ENCODE results near the gene LRRC37B. TPM values are rescaled to one million over a fixed set of nuclear protein-coding genes. Genes with fewer than 3 reads are reported as not detected.
"Not testable (repeated sequence)": the region's sequence is repeated elsewhere in the genome, so short reads cannot be mapped to it uniquely, and the experiment has no call there.

Gene LRRC37B
- total RNA-seq, 4 donors from 2014 or later: 3.8 to 7.9 (median 5.6) TPM

DNA sequence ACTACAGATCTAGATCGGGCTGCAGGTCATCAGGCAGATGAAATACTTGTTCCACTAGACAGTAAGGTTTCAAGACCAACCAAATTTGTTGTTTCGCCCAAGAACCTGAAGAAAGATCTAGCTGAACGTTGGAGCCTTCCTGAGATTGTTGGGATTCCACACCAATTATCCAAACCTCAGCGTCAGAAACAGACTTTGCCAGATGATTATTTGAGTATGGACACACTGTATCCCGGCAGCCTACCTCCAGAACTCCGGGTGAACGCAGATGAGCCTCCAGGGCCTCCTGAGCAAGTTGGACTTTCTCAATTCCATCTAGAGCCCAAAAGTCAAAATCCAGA is 14.4 kb downstream of the LRRC37B start:
- no peak for DNase-seq
- H3K9me3 ChIP-seq: no peaks in the 10 kb centered on the region
- no peaks in the 10 kb centered on the region for H3K36me3 ChIP-seq
- no peak for ATAC-seq
- H3K4me3 ChIP-seq: no peak overlapping the region
- in situ Hi-C loops (cut with MboI; ENCODE audit: low sequenced_read_pairs in 4 of 4) (loop anchor here in 1 of 4 donors (25.0 kb wide), 1 partner anchor 316 kb away; the partner anchor contains the start of gene C17orf75), intact Hi-C loops (cut with DNase I; ENCODE audit: low total_unique reads) (no loop called here)
- H3K4me1 ChIP-seq: peaks cover 21 to 22% of the 10 kb centered on the region in 2 donors
- peak overlapping the region in 3 of 4 donors; percentile 4 to 54 (median 27) for H3K27ac ChIP-seq
- no peak for TF ChIP-seq POLR2A (IDR thresholded peaks at IDR 0.05)
- TF ChIP-seq, protein P1, sequence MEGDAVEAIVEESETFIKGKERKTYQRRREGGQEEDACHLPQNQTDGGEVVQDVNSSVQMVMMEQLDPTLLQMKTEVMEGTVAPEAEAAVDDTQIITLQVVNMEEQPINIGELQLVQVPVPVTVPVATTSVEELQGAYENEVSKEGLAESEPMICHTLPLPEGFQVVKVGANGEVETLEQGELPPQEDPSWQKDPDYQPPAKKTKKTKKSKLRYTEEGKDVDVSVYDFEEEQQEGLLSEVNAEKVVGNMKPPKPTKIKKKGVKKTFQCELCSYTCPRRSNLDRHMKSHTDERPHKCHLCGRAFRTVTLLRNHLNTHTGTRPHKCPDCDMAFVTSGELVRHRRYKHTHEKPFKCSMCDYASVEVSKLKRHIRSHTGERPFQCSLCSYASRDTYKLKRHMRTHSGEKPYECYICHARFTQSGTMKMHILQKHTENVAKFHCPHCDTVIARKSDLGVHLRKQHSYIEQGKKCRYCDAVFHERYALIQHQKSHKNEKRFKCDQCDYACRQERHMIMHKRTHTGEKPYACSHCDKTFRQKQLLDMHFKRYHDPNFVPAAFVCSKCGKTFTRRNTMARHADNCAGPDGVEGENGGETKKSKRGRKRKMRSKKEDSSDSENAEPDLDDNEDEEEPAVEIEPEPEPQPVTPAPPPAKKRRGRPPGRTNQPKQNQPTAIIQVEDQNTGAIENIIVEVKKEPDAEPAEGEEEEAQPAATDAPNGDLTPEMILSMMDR (IDR thresholded peaks at IDR 0.05 in 4 of 5, conservative IDR thresholded peaks at IDR 0.05 in 1 of 5): no peak
- no peaks in the 10 kb centered on the region for H3K27me3 ChIP-seq

DNA sequence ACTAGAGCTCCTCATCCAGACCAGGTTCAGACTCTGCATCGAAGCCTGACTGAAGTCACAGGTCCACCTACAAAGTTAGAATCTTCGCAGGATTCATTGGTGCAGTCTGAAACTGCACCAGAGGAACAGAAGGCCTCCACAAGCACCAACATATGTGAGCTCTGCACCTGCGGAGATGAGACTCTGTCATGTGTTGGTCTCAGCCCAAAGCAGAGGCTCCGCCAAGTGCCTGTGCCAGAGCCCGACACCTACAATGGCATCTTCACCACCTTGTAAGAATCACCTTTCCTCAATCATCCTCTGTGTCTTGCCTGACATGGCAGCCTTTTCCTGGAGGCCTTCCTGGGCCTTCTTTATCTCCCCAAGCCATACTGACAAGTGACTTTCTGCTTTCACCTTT is 15.4 kb downstream of the LRRC37B start:
- DNase-seq; H3K4me3 ChIP-seq; H3K36me3 ChIP-seq; H3K9me3 ChIP-seq; H3K27me3 ChIP-seq; ATAC-seq; H3K27ac ChIP-seq; intact Hi-C loops (cut with DNase I; ENCODE audit: low total_unique reads): not testable (repeated sequence)
- in situ Hi-C loops (cut with MboI; ENCODE audit: low sequenced_read_pairs in 4 of 4): loop anchor here in 1 of 4 donors (25.0 kb wide), 1 partner anchor 315 kb away; the partner anchor contains the start of gene C17orf75
- peaks cover 13 to 16% of the 10 kb centered on the region in 2 donors for H3K4me1 ChIP-seq

DNA sequence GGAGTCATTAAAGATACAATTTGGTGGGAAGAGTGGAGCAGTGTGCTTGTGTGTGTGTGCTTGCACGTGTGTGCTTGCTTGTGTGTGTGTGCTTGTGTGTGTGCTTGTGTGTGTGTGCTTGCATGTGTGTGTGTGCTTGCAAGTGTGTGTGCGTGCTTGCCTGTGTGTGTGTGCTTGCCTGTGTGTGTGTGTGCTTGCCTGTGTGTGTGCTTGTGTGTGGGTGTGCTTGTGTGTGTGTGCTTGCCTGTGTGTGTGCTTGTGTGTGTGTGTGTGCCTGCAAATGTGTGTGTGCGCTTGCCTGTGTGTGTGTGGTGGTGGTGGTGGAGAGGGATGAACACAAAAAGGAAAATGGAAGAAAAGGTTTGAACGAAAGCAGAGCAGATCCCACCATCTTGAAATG is 20.1 kb downstream of the LRRC37B start:
- intact Hi-C loops (cut with DNase I; ENCODE audit: low total_unique reads); H3K4me3 ChIP-seq; H3K27me3 ChIP-seq; ATAC-seq; H3K9me3 ChIP-seq; DNase-seq; H3K36me3 ChIP-seq; in situ Hi-C loops (cut with MboI; ENCODE audit: low sequenced_read_pairs in 4 of 4); H3K27ac ChIP-seq; H3K4me1 ChIP-seq: not testable (repeated sequence)

DNA sequence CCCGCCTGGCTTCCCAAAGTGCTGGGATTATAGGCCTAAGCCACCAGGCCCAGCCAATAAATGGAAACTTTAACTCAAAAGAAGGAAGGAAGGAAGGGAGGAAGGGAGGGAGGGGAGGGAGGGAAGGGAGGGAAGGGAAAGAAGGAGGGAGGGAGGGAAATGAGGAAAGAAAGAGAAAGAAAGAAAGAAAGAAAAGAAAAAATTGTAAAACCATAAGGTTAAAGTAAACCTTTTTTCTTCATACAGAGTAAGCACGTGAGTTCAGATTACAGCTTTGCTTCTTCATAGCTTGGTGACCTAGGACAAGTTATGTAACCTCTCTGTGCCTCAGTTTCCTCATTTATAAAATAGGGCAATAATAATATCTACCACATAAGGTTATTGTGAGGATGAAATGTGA is 26.0 kb downstream of the LRRC37B start:
- no peaks in the 10 kb centered on the region for H3K9me3 ChIP-seq
- no peak for DNase-seq
- H3K4me1 ChIP-seq: no peaks in the 10 kb centered on the region
- TF ChIP-seq POLR2A (IDR thresholded peaks at IDR 0.05): no peak
- TF ChIP-seq, protein P1 (IDR thresholded peaks at IDR 0.05 in 4 of 5, conservative IDR thresholded peaks at IDR 0.05 in 1 of 5): no peak
- no peak overlapping the region for H3K4me3 ChIP-seq
- in situ Hi-C loops (cut with MboI; ENCODE audit: low sequenced_read_pairs in 4 of 4): no loop called here
- no peak for ATAC-seq
- H3K27ac ChIP-seq: no peak overlapping the region
- H3K27me3 ChIP-seq: no peaks in the 10 kb centered on the region
- intact Hi-C loops (cut with DNase I; ENCODE audit: low total_unique reads): no loop called here
- H3K36me3 ChIP-seq: peaks cover 4 to 43% of the 10 kb centered on the region in 2 donors

DNA sequence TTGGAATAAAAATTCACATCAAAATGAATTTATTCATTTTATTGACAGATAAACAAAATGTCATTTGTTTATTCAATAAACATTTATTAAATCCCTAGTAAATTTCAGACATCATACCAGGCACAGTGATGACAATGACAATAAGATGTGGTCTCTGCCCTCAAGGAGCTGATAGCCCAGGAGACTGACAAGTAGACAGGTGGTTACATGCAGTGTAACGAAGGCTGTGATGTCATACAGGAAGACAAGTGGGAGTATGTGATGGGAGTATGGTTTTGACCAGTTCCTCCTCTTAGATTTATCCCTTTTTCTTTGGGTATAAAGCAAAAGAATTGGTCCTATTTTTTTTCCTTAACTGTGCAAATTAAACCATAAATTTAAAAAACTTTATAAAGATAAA is 26.6 kb downstream of the LRRC37B start:
- H3K4me3 ChIP-seq; H3K27ac ChIP-seq; DNase-seq; in situ Hi-C loops (cut with MboI; ENCODE audit: low sequenced_read_pairs in 4 of 4); H3K4me1 ChIP-seq; H3K27me3 ChIP-seq; intact Hi-C loops (cut with DNase I; ENCODE audit: low total_unique reads); ATAC-seq; H3K9me3 ChIP-seq: not testable (repeated sequence)
- peaks cover 4 to 48% of the 10 kb centered on the region in 2 donors for H3K36me3 ChIP-seq

DNA sequence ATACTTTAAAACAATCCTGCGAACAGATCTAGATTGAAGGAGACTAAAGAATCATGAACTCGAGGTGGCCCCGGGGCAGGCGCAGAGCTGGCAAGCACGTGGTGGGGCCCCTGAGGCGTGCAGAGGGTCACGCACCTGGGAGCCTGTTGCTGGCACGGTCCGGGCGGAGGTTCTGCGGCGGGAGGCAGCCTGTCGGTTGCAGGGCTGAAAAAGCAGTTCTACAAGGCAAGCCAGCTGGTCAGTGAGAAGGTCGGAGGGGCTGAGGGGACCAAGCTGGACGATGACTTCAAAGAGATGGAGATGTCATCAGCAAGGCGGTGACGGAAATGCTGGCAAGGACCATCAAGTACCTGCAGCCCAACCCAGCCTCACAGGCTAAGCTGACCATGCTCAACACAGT is 33.1 kb downstream of the LRRC37B start:
- peaks cover 4 to 55% of the 10 kb centered on the region in 2 donors for H3K36me3 ChIP-seq
- intact Hi-C loops (cut with DNase I; ENCODE audit: low total_unique reads); DNase-seq: not testable (repeated sequence)

DNA sequence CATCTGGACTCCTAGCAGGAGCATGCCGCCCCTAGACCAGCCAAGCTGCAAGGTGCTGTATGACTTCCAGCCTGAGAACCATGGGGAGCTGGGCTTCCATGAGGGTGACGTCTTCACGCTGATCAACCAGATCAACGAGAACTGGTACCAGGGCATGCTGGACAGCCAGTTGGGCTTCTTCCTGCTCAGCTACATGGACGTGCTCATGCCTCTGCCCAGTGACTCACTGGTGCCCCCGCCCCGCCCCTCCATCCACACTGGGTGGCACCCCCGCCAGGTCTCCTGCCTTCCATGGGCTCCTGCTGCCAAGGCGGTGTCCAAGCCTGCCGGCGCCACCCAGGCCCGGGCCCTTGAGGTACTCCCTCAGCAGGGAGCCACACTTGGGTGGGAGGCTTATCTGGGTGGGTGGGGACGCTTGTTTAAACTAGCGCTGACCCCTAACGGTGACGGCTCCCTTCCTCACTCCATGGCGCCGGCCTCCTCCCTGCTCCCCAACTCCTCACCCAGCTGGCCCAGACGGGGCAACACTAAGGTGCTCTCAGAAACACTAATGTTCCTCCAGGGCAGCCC is 34.2 kb downstream of the LRRC37B start:
- DNase-seq; H3K4me3 ChIP-seq; H3K27ac ChIP-seq; H3K9me3 ChIP-seq; intact Hi-C loops (cut with DNase I; ENCODE audit: low total_unique reads); in situ Hi-C loops (cut with MboI; ENCODE audit: low sequenced_read_pairs in 4 of 4); H3K4me1 ChIP-seq; H3K27me3 ChIP-seq; ATAC-seq: not testable (repeated sequence)
- H3K36me3 ChIP-seq: peaks cover 0 to 44% of the 10 kb centered on the region in 2 donors

More for the DNA sequence above, 33.1 kb downstream of the LRRC37B start:
- H3K4me1 ChIP-seq; ATAC-seq; H3K9me3 ChIP-seq; H3K27ac ChIP-seq; H3K4me3 ChIP-seq; H3K27me3 ChIP-seq; in situ Hi-C loops (cut with MboI; ENCODE audit: low sequenced_read_pairs in 4 of 4): not testable (repeated sequence)

DNA sequence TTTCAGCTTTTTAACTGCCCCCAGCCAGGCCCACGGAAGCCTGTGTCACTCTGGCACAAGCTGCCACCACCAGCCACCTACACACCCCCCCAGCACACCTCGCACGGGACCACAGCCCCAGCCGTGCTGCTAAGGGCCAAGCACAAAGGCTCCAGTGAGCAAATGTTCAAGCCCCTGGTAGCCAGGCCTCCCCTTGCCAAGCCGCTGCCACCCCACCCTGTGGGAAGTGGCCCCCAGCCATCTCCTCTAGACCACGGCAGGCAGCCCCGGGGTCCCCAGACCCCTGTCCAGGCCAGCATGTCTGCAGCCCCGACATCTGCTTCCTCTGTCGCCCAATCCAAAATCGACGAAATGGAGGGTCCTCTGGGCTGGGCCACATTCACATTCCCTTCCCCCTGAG is 35.1 kb downstream of the LRRC37B start:
- H3K9me3 ChIP-seq; H3K4me1 ChIP-seq; DNase-seq; ATAC-seq; in situ Hi-C loops (cut with MboI; ENCODE audit: low sequenced_read_pairs in 4 of 4); H3K27ac ChIP-seq; H3K4me3 ChIP-seq; intact Hi-C loops (cut with DNase I; ENCODE audit: low total_unique reads); H3K27me3 ChIP-seq: not testable (repeated sequence)
- peaks cover 0 to 35% of the 10 kb centered on the region in 2 donors for H3K36me3 ChIP-seq

DNA sequence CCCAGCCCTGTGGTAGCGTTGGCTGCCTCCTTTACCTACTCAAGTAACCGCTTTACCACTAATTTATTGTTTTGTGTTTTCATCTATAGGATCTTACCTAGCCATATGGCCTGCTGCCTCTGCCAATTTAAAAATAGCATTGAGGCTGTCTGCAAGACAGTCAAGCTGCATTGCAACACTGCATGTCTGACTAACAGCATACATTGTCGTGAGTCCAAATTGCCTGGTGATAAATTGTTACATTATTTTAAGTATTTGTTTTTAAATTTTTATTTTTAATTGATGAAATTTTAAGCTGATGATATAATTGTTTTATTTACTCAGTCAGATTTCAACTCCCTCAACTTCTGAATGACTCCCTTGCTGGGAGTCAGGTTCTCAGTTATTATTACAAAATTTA is 38.4 kb downstream of the LRRC37B start:
- H3K27me3 ChIP-seq; ATAC-seq; intact Hi-C loops (cut with DNase I; ENCODE audit: low total_unique reads); H3K4me3 ChIP-seq; H3K9me3 ChIP-seq; DNase-seq; H3K4me1 ChIP-seq; in situ Hi-C loops (cut with MboI; ENCODE audit: low sequenced_read_pairs in 4 of 4); H3K27ac ChIP-seq: not testable (repeated sequence)
- H3K36me3 ChIP-seq: peaks cover 0 to 11% of the 10 kb centered on the region in 2 donors

DNA sequence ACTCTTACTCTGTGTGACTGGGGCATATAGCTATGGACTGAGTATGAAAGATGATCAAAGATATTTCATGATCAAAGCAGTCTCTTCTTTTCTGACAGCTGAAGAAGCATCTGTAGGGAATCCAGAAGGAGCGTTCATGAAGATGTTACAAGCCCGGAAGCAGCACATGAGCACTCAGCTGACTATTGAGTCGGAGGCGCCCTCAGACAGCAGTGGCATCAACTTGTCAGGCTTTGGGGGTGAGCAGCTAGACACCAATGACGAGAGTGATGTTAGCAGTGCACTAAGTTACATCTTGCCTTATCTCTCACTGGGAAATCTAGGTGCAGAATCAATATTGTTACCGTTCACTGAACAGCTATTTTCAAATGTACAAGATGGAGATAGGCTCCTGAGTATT is 40.5 kb downstream of the LRRC37B start:
- DNase-seq; H3K36me3 ChIP-seq; H3K4me1 ChIP-seq; ATAC-seq; H3K4me3 ChIP-seq; H3K9me3 ChIP-seq; in situ Hi-C loops (cut with MboI; ENCODE audit: low sequenced_read_pairs in 4 of 4); H3K27ac ChIP-seq; H3K27me3 ChIP-seq; intact Hi-C loops (cut with DNase I; ENCODE audit: low total_unique reads): not testable (repeated sequence)
